SKM-1 treated with dmso at 0.1 percent for 144 hours (cell line): ENCODE results near the gene IZUMO4.
"Not testable (repeated sequence)": the region's sequence is repeated elsewhere in the genome, so short reads cannot be mapped to it uniquely, and the experiment has no call there.

Source experiments
- DNase-seq: peaks from one replicate; lab custom pipeline; 2025; ENCODE audit not compliant: unreplicated experiment; lab: John Stamatoyannopoulos, UW

IZUMO4 gene

GRCh38 chr19:2080336-2080988 lies 16.3 kb upstream of the IZUMO4 start:
- DNase-seq = no peak

DNA sequence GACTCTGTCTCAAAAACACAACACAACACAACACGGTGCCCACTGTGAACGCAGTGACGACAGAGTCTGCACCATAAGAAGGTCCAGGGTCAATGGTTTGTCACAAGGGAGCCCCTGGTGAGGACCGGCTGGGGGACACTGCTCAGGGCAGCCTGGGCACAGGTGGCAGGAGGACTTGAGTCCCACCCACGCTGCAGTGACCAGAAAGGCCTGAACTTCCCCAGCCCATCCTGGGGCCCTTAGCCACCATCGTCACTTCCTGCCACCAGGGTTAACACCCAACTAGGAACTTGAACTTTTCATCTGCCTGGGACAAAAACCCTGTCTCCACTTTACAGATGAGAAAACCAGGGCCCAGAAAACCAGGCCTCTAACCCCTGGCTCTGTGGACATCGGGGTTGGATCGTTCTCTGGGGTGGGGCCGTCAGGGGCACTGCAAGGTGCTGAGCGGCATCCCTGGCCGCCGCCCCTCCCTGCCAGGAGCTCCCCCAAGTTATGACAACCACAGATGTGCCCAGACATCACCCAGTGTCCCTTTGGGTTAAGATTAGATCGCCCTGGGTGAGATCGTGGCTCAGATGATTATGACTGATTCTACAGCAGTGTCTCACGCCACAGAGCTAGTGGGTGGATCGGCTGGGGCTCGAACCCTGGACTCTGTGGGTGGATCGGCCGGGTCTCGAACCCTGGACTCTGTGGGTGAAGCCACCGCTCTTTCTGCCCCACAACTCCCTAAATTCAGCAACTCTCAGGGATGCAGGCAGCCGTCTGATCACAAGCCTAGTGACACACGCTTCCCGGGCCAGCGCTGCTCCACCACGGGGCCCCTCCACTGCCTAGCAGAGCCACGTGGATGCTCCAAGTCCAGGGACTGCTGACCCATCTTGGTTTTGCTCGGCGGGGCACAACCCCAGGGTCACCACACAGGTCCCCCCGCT lies 14.6 kb upstream of the IZUMO4 start:
- DNase-seq = peak; percentile 38

DNA sequence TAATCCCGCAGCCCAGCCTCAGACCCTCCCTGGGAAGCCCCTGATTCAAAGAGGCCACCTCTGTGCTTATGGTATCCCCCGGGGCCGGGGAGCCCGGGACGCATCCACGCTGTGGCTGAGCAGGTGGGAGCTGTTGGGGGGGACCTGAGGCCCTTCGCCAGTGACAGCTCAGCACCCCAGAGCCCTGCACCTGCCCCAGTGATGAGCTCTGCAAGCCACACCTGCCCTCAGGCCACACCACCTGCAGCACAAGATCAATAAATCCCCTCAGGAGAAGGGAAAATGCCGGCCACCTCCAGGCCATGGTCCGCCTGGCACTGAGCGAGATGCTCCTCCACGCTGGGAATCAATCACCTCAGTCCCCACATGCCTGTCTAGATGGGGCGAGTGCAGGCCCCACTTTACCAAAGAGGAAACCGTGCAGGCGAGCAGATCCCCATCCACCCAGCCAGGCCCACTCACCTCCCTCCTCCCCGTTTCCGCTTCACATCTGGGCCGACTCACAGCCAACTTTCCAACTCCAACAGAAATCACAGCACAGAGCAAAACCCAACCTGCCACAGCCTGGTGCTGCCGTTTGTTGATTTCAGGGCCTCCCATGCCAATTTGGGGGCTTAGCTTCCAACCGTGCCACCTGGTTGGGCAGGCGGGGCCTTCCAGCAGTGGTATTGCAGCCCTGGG lies 13.4 kb upstream of the IZUMO4 start:
- DNase-seq = no peak

DNA sequence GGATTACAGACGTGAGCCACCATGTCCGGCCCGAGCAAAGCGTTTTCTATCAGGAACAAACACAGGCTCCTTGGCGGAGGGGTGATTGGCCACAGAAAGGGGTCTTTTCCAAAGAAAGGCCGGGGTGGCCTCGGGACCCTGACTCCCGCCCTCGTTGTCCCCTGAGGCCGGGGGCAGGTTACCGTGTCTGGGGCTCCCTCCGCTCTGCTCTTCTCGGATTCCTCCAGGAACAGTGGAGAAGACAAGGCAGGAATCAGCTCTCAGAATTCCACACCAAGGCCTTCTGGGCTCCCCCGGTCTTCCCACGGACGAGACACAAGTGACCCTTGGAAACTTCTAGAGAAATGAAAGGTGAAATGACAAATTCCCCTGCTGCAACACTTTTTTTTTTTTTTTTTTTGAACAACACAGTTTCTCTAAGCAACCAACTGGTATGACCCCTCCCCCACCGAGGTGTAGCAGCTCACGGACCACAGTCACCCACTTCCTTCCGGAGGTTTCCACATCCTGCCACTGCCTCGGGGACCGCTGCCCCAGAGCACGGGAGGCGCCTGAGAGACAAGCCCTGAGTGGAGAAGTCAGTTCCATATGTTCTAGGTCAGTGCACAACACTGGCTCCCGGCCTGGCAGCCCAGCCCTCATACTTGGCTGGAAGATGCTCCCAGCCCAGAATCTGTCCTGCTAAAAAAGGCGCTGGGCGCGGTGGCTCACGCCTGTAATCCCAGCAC lies 11.6 kb upstream of the IZUMO4 start:
- peak; percentile 93 for DNase-seq

- peak; percentile 24 for DNase-seq
These were observed 9.8 kb upstream of the IZUMO4 start for GRCh38 chr19:2086695-2087620.

GRCh38 chr19:2087621-2088100 lies 9.1 kb upstream of the IZUMO4 start:
- peak; percentile 10 for DNase-seq

DNA sequence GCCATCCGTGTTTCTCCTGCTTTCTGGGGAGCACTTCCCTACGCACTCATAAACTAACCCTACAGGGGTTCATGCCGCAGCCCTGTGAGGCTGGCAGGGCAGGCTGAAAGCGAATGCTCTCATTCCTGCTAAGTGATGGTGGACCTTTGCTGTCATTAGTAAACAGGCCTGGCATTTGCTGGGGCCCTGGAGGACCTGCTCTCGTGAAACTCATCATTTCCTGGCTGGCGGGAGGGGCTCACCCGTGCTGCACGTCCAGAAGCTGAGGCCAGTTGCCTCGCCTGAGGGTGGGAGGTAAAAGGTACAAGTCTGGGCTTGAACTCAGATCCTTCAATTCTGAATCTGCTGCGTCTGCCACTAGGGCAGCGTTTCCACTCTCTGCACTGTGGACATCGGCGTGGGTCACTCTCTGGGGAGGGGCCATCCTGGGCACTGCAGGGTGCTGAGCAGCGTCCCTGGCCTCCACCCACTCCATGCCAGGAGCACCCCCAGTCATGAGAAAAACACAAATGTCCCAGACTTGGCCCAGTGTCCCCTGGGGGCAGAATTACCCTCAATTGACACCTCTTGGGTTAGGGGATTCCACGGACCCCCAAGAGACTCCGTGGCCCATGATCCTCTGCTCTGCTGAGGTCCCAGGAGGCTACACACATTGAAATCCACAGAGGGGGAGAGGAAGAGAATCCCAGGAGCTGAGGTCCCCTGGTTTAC lies 7.6 kb upstream of the IZUMO4 start:
- DNase-seq = no peak

- no peak for DNase-seq
These were observed 7.0 kb upstream of the IZUMO4 start for GRCh38 chr19:2089727-2090053.

- DNase-seq = not testable (repeated sequence)
These were observed 4.7 kb upstream of the IZUMO4 start for GRCh38 chr19:2091926-2092525.

GRCh38 chr19:2096034-2096479 lies 658 bp upstream of the IZUMO4 start, which contains the start of gene MOB3A:
TSS of gene MOB3A (minus strand) at chr19:2096326. CDS start at chr19:2078560, 17,766 bp downstream.
- DNase-seq = peak; percentile 68

DNA sequence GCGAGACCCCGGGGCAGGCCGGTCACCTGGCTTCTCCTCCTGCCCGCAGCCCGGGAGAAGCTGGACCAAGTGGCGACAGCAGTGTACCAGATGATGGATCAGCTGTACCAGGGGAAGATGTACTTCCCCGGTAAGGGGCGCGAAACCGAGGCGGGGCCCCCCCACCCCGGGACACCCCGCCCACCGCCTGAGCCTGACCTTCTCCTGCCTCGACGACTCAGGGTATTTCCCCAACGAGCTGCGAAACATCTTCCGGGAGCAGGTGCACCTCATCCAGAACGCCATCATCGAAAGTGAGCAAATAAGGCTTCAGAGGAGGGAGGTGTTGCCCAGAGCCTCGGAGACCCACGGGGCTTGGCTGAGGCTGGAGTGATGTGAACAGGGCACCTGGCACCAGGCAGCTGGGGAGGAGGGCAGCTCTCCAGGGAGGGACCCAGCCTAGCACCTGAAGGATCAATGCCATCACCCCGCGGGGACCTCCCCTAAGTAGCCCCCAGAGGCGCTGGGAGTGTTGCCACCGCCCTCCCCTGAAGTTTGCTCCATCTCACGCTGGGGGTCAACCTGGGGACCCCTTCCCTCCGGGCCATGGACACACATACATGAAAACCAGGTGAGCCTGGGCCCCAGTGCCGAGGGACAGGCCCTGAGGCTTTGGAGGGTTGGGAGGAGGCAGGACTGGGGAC lies 629 bp downstream of the IZUMO4 start:
- DNase-seq = no peak

DNA sequence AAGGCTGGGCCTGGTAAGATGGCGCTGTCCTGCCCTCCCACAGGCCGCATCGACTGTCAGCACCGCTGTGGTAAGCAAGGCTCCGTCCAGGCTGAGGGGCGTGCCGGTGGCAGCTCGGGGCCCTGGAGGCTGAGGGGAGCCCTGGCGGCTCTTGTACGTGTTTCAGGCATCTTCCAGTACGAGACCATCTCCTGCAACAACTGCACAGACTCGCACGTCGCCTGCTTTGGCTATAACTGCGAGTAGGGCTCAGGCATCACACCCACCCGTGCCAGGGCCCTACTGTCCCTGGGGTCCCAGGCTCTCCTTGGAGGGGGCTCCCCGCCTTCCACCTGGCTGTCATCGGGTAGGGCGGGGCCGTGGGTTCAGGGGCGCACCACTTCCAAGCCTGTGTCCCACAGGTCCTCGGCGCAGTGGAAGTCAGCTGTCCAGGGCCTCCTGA lies 1.2 kb downstream of the IZUMO4 start:
- no peak for DNase-seq

DNA sequence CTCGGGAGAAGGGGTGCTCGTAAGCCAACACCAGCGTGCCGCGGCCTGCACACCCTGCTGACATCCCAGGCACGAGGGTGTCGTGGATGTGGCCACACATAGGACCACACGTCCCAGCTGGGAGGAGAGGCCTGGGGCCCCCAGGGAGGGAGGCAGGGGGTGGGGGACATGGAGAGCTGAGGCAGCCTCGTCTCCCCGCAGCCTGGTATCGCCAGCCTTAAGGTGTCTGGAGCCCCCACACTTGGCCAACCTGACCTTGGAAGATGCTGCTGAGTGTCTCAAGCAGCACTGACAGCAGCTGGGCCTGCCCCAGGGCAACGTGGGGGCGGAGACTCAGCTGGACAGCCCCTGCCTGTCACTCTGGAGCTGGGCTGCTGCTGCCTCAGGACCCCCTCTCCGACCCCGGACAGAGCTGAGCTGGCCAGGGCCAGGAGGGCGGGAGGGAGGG lies 2.4 kb downstream of the IZUMO4 start:
- DNase-seq = no peak

DNA sequence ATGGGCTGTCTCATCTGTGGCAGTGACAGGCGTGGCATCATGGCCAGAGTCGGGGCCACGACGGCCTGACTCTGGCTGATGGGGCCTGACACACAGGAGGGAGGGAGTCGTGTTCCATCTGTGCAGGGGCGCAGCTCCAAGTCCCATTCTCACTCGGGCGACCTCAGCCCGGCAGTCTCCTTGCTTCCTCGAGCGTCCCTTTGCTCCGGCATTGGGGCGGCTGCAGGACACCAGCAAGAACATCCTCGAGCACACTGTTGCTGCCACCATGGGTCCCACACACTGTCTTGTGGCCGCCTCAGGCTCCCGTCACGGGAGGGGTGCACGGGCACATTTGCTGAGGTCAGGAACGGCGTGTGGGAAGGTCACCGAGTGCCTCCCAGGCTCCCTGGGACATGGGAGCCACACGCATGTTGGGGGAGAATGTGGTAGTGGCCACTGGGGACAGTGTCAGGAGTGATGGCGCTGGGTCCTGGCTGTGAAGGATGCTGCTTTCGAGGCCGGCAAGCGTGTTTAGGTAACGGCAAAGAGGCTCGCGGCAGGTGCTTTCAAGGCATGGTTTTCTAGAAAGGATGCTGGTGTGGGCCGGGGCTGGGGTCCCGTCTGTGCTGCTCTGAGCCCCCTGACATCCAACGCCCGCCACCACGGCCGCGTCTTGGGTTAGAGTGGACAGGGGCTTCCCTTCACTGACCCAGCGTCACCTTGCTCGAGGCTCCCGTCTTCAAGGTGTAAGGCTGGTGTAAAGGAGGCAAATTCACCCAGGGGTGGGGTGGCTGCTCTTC lies 3.4 kb downstream of the IZUMO4 start:
- DNase-seq = no peak

- no peak for DNase-seq
These were observed 4.0 kb downstream of the IZUMO4 start for GRCh38 chr19:2100719-2101061.

DNA sequence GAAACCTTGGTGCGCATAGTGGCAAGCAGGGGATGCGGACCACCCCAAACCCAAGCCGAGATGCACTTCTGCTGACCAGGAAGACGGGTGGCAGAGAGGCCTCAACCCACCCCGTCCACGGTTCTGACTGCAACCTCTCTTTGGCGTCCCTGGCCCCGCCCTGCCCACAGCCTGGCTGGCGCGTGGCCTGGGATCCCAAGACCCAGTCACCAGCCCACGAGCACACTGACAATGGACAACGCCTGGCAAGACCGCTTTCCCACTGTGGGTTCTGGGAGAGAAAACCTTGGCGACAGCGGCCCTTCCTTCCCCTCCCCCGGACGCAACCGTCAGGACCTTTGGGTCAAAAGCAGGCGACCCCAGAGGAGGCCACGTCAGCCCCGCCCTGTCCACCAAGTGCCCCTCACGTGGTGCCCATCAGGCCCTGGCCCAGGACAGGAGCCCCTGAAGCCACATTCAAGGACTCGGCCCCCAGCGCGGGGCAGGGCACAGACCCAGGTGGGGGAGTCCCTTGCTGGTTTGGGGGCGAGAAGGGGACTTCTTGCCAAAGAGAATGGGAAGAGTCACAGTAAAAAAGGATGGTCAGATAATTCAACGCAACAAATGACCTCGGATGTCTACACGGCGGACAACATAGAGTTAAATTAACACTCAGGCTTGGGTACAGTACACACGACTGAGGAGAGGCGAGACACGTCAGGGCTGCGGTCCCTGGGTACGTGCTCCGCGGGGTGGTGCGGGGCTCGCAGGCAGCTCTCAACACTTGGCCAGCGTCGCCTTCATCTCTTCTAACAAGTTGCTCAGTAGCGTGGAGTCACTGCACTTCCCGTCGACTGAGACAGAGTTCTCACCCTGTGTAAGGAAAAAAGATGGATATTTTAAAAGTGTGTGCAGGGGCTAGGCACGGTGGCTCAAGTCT lies 5.0 kb downstream of the IZUMO4 start:
- no peak for DNase-seq
